D721Med (cell line): ENCODE results near the gene EXOC6B.

ENCODE experiments used
- DNase-seq: peaks from one replicate; pipeline ENCODE4 v3.0.0; 2011; ENCODE audit warnings: low spot score; ENCODE audit not compliant: insufficient read length
- FAIRE-seq: peaks from 2 replicates; lab custom pipeline; 2011; peaks lifted over from hg19 to GRCh38; lab: Jason Lieb, UNC
- TF ChIP-seq, protein P1 (sequence below): IDR thresholded peaks from 2 replicates; pipeline ENCODE4 v1.5.1; 2012; ENCODE audit warnings: mild to moderate bottlenecking, control low read depth; ENCODE audit not compliant: insufficient read depth; ENCODE audit errors: missing control alignments

EXOC6B gene

DNA sequence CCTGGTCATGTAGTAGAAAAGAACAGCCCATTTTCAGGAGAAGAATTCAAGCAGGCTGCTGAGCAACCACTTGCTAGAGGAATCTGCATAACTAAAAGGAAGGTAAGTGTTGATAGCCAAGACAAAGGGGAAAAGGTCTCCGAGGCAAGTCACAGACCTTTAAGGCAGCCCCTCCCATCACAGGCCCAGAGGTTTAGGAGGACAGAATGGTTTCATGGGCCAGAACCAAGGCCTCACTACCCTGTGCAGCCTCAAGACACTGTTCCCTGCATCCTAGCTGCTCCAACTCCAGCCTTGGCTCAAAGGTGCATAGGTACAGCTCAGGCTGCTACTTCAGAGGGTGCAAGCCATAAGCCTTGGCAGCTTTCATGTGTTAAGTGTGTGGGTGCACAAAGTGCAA lies 439.5 kb downstream of the EXOC6B start:
- no peak for DNase-seq
- no peak for FAIRE-seq
- TF ChIP-seq, protein P1, sequence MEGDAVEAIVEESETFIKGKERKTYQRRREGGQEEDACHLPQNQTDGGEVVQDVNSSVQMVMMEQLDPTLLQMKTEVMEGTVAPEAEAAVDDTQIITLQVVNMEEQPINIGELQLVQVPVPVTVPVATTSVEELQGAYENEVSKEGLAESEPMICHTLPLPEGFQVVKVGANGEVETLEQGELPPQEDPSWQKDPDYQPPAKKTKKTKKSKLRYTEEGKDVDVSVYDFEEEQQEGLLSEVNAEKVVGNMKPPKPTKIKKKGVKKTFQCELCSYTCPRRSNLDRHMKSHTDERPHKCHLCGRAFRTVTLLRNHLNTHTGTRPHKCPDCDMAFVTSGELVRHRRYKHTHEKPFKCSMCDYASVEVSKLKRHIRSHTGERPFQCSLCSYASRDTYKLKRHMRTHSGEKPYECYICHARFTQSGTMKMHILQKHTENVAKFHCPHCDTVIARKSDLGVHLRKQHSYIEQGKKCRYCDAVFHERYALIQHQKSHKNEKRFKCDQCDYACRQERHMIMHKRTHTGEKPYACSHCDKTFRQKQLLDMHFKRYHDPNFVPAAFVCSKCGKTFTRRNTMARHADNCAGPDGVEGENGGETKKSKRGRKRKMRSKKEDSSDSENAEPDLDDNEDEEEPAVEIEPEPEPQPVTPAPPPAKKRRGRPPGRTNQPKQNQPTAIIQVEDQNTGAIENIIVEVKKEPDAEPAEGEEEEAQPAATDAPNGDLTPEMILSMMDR, result no peak

DNA sequence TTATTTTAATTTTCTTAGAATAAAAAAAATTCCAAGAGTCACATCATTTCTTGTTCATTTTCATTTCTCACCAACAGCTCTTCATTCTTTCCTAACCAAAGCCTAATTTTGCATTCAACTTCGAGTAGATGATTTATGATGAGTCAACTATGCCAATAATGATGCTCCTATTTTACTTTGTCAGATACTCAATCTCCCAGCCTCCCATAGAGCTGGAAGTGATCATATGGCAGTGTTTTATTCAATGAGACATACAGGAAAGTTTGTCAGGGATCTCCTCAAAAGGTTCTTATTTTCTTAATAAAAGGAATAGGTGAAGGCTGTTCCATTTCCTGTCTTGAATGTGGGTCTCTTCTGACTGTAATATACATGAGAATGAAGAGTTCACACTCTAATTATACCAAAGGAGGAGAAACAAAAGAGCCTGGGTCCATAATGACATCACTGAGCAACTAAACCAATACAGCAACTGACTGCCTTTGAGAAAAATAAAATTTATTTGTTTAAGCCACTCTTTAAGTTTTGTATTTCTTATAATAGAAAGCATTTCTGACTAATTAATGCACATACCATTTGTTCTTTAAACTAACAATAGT lies 447.0 kb downstream of the EXOC6B start:
- TF ChIP-seq, protein P1, result no peak
- DNase-seq (no peak), FAIRE-seq (no peak)

DNA sequence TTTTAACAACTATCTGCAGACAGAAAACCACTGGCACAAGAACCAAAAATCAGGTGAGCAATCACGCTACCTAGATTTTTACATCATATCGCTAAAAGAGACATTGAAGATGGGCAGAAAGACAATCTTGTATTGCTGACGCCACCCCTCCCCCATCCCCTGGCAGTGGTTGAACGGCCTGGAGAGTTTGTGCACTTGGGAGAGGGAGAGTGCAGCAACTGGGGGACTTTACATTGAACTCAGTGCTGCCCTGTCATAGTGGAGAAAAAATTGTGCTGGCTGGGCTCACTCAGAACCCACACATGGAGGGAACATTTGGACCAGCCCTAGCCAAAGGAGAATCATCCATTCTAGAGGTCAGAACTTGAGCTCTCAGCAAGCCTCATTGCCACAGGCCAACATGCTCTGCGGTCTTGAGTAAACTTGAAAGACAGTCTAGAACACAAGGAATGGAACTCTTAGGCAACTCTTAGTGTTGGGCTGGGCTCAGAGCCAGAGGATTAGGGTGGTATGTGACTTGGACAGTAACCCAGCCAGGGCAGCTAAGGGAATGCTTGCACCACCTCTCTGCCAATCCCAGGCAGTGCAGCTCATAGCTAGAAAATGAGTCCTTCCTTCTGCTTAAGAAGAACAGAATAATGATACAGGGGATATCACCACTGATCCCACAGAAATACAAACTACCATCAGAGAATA lies 458.2 kb downstream of the EXOC6B start:
- FAIRE-seq (no peak), DNase-seq (no peak)
- TF ChIP-seq, protein P1, result peak; percentile 23

DNA sequence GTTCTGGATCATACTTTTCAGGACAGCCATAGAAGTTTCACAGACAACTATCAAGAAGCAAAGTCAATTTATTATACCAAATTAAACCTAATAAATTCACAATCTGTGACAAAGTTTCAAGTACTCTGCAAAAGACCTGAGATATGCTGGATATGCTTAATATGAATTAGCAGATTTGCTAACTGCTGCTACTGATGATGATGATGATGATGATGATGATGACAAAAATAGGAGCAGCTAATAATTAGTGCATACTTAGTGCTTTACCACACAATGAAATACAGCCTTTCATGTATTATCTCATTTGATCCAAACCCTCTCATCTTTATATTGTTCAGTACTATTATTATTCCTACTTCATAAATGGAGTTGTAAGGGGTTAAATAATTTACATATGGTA lies 462.4 kb downstream of the EXOC6B start:
- TF ChIP-seq, protein P1, result no peak
- DNase-seq (no peak), FAIRE-seq (no peak)

DNA sequence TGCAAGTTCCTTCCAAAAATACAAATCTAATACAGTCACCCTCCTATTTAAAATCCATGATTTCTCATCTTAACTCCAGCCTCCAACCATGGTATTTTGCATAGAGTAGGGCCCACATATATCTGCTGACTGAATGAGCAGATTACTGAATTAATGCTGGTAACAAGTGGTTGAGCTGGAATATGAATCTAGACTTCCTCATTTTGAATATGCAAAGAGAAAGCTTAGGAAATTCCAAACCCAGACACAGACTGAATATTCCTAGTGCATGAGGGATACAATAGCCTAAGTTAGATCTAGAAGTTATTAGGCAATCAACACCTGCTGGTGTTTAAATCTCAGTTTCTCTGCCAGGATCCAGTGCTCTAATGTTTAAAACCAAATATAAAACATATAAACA lies 463.1 kb downstream of the EXOC6B start:
- TF ChIP-seq, protein P1, result no peak
- no peak for FAIRE-seq
- no peak for DNase-seq

DNA sequence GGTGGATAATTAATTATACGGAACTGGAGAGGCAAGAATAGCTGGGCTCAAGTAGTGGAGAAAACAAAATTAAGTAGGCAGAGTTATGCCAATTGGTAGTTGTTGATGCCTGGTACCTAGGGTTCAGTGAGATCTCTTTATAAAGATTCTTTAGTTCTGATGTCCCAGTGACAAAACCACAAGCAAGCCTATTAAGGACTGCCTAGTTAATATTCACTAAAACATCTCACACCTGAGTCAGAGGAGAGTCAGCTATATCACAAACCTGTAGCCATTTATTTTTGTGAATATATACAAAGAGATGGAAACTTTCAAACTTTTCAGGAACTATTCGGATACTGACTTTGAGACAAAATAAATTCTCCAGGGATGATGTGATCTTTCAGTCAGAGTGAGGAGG lies 464.3 kb downstream of the EXOC6B start:
- DNase-seq, result no peak
- TF ChIP-seq, protein P1, result no peak
- no peak for FAIRE-seq

DNA sequence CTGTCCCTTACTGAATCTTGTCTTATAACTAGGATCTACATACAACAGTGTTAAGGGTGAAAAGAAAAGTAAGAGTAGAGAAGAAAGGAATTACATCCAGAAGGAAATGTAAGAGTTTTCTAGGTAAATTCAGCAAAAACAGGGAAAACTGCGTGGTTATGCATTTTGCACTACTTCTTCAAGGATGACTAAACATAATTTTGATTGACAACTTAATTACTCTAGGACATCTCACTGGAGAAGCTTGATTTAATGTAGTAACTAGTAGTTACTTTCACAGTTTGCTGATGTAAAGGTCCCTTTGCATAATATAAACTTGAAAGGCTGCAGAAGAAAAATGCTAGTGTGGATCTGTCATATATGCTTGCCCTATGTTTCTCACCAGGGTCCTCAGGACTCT lies 464.8 kb downstream of the EXOC6B start:
- TF ChIP-seq, protein P1, result no peak
- DNase-seq (no peak), FAIRE-seq (no peak)
